ENCODE measurements around the gene LAPTM5. TPM values are rescaled to one million over a fixed set of nuclear protein-coding genes. Genes with fewer than 3 reads are reported as not detected.

The LAPTM5 gene
- total RNA-seq, 1 donor from 2014 or later = 0.77 TPM

DNA sequence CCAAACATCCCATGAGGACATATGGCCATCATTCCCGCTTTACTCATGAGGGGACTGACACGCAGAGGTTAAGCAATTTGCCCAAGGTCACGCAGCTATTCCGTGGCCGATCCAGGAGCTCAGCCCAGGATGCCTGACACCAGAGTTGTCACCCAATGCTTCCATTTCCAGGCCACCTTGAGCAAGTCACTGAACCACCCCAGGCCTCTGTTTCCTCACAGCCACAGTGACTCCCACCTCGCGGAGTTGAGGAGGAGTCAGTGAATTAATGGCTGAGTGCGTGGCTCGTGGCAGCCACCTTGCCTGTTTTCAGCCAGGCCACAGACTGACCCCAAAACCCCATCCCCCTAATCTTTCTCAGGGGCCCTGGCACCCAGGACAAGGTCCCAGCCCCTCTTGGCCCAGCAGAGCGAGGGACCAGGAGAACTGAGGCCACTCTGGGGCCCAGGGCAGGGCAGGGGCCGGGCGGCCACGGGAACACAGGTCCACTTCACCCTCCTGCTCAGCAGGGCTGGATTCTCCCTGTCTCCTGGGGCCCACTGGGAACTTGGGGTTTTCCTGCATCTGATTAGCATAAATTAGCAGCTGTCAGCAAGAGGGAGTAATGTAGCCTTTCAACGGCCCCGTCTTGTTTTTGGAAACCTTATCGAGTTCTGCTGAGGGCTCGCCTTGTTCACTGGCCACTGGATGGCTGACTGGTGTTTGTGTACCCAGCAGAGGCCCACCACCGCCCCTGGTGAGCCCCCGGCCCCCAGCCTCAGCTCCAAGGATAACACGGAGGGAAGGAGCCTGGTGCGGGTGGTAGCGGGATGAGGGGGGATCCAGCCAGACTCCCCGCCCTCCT is 19.7 kb upstream of the LAPTM5 start:
- no peaks in the 10 kb centered on the region for H4K20me1 ChIP-seq (ENCODE audit: insufficient read depth, low read length)
- Mint-ChIP-seq H3K4me1 (ENCODE audit: low read depth, unreplicated experiment) (no peaks in the 10 kb centered on the region), H3K9me3 (ENCODE audit: unreplicated experiment) (no peaks in the 10 kb centered on the region), H3K36me3 (ENCODE audit: low read depth, unreplicated experiment) (no peaks in the 10 kb centered on the region), H3K27me3 (ENCODE audit: low read depth, unreplicated experiment) (peaks cover 31% of the 10 kb centered on the region), H3K27ac (ENCODE audit: unreplicated experiment) (no peak overlapping the region), H3K4me3 (ENCODE audit: unreplicated experiment) (no peak overlapping the region)
- no peak overlapping the region for H3K9ac ChIP-seq (ENCODE audit: low read length)
- DNase-seq (ENCODE audit: low read depth) = no peak
- no peak overlapping the region for H3K4me3 ChIP-seq (ENCODE audit: insufficient read depth, low read depth, low read length)
- H3K27me3 ChIP-seq (ENCODE audit: insufficient read depth, low read length) = peaks cover 4% of the 10 kb centered on the region
- H3K79me2 ChIP-seq (ENCODE audit: insufficient read depth, low read length) = no peaks in the 10 kb centered on the region
- TF ChIP-seq EZH2 (IDR thresholded peaks at IDR 0.05; ENCODE audit: insufficient read depth, low read length) (no peak), CTCF (IDR thresholded peaks at IDR 0.05; ENCODE audit: insufficient read depth, low read depth, low read length) (no peak)
- H3K27ac ChIP-seq (ENCODE audit: low read depth, low read length) = no peak overlapping the region
- no peak overlapping the region for H2AFZ ChIP-seq (ENCODE audit: low read depth, low read length)
- H3K4me2 ChIP-seq (ENCODE audit: low read length) = no peak overlapping the region
- H3K36me3 ChIP-seq (ENCODE audit: insufficient read depth, low read length) = no peaks in the 10 kb centered on the region
- FAIRE-seq = no peak
- no peaks in the 10 kb centered on the region for H3K9me3 ChIP-seq (ENCODE audit: insufficient read depth, low read depth, low read length)
- peaks cover 13% of the 10 kb centered on the region for H3K4me1 ChIP-seq (ENCODE audit: insufficient read depth, low read length)

DNA sequence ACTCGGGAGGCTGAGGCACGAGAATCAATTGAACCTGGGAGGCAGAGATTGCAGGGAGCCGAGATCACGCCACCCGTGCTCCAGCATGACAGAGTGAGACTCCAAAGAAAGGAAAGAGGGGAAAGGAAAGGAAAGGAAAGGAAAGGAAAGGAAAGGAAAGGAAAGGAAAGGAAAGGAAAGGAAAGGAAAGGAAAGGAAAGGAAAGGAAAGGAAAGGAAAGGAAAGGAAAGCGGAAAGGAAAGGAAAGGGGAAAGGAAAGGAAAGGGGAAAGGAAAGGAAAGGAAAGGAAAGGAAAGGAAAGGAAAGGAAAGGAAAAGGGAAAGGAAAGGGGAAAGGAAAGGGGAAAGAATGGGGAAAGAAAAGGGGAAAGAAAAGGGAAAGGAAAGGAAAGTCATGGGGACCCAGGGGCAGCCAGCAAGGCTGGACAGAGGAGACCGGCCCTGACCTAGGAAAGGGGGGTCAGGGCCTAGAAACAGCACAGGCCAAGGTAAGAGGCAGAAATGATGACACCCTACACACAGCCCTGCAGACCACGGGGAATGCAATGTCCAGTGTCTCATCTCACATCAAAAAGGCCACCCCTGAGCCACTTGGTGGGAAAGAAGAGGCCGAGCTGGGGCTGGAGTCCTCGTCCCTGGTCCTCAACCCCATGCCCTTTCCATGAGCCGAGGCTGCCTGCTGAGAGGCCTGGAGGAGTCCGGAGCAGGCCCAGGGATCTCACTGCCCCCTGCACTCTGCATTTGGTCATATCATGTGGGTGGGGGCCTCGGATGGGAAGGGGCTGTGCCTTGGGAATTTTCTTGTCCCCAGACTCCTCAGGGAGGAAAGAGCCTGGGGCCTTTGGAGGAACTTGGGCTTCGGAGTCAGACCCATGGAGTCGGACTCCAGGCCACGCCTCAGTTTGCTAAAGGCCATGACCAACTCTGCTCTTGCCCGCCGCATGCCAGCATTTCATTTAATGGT is 18.8 kb upstream of the LAPTM5 start:
- Mint-ChIP-seq H3K36me3 (ENCODE audit: low read depth, unreplicated experiment) (no peaks in the 10 kb centered on the region), H3K4me1 (ENCODE audit: low read depth, unreplicated experiment) (peaks cover under 1% of the 10 kb centered on the region), H3K27me3 (ENCODE audit: low read depth, unreplicated experiment) (peaks cover 31% of the 10 kb centered on the region), H3K27ac (ENCODE audit: unreplicated experiment) (no peak overlapping the region), H3K9me3 (ENCODE audit: unreplicated experiment) (no peaks in the 10 kb centered on the region), H3K4me3 (ENCODE audit: unreplicated experiment) (no peak overlapping the region)
- H3K9ac ChIP-seq (ENCODE audit: low read length) = no peak overlapping the region
- no peaks in the 10 kb centered on the region for H3K9me3 ChIP-seq (ENCODE audit: insufficient read depth, low read depth, low read length)
- H2AFZ ChIP-seq (ENCODE audit: low read depth, low read length) = no peak overlapping the region
- no peak for DNase-seq (ENCODE audit: low read depth)
- peaks cover 4% of the 10 kb centered on the region for H3K27me3 ChIP-seq (ENCODE audit: insufficient read depth, low read length)
- no peak overlapping the region for H3K4me2 ChIP-seq (ENCODE audit: low read length)
- H3K4me1 ChIP-seq (ENCODE audit: insufficient read depth, low read length) = peaks cover 13% of the 10 kb centered on the region
- H3K4me3 ChIP-seq (ENCODE audit: insufficient read depth, low read depth, low read length) = no peak overlapping the region
- H4K20me1 ChIP-seq (ENCODE audit: insufficient read depth, low read length) = no peaks in the 10 kb centered on the region
- FAIRE-seq = no peak
- no peaks in the 10 kb centered on the region for H3K79me2 ChIP-seq (ENCODE audit: insufficient read depth, low read length)
- no peak for TF ChIP-seq EZH2 (IDR thresholded peaks at IDR 0.05; ENCODE audit: insufficient read depth, low read length)
- no peak for TF ChIP-seq CTCF (IDR thresholded peaks at IDR 0.05; ENCODE audit: insufficient read depth, low read depth, low read length)
- no peak overlapping the region for H3K27ac ChIP-seq (ENCODE audit: low read depth, low read length)
- no peaks in the 10 kb centered on the region for H3K36me3 ChIP-seq (ENCODE audit: insufficient read depth, low read length)
